WTC11 (cell line): ENCODE results near the gene TMEM158. TPM values are rescaled to one million over a fixed set of nuclear protein-coding genes. Genes with fewer than 3 reads are reported as not detected.

ENCODE experiments used
- ATAC-seq: fragments of 200-7000 bp; cut with Tn5 transposase; 2 replicates; pipeline ENCODE4 v1.10.0; 2021; ENCODE audit warnings: mild to moderate bottlenecking, moderate library complexity
- CTCF ChIA-PET: fragments of 300-600 bp; sonication (Branson Sonifier 250); formaldehyde crosslinking; loops from one replicate; lab custom pipeline; 2021; ENCODE audit warnings: antibody characterized with exemption; lab: Charles Lee
- POLR2A ChIA-PET: fragments of 350-600 bp; sonication (Branson Sonifier 250); formaldehyde crosslinking; loops from one replicate; lab custom pipeline; 2021; ENCODE audit warnings: antibody characterized with exemption; lab: Charles Lee
- DNase-seq: peaks from one replicate; pipeline ENCODE4 v3.0.0; 2021; ENCODE audit warnings: low spot score
- H3K27ac Mint-ChIP-seq: 2 replicates; pipeline ENCODE4 v1.8.0; 2021; ENCODE audit warnings: mixed read lengths
- H3K27me3 Mint-ChIP-seq: 2 replicates; pipeline ENCODE4 v1.8.0; 2021; ENCODE audit warnings: low read depth, mild to moderate bottlenecking, moderate library complexity, mixed read lengths
- H3K36me3 Mint-ChIP-seq: 2 replicates; pipeline ENCODE4 v1.8.0; 2021; ENCODE audit warnings: mixed read lengths
- H3K4me1 Mint-ChIP-seq: 2 replicates; pipeline ENCODE4 v1.8.0; 2022; ENCODE audit warnings: mixed read lengths
- H3K4me3 Mint-ChIP-seq: 2 replicates; pipeline ENCODE4 v1.8.0; 2021; ENCODE audit warnings: mild to moderate bottlenecking, moderate library complexity, mixed read lengths
- H3K9me3 Mint-ChIP-seq: 2 replicates; pipeline ENCODE4 v1.8.0; 2021; ENCODE audit warnings: mixed read lengths
- ATF1 ChIP-seq: sonication (generic); formaldehyde crosslinking; IDR thresholded peaks from 2 replicates; pipeline ENCODE4 v1.8.1; 2023; ENCODE audit warnings: mild to moderate bottlenecking, moderate library complexity, missing genetic modification reagents
- CREB1 ChIP-seq: sonication (generic); formaldehyde crosslinking; IDR thresholded peaks from 2 replicates; pipeline ENCODE4 v1.8.0; 2023; ENCODE audit warnings: mild to moderate bottlenecking, missing genetic modification reagents
- ELF4 ChIP-seq: sonication (generic); formaldehyde crosslinking; IDR thresholded peaks from 2 replicates; pipeline ENCODE4 v1.8.1; 2022; ENCODE audit warnings: low read depth, mild to moderate bottlenecking, moderate library complexity, missing genetic modification reagents
- GTF2I ChIP-seq: fragments of 250-450 bp; sonication (Bioruptor Pico); conservative IDR thresholded peaks from 2 replicates; pipeline ENCODE4 v1.4.0; 2021; ENCODE audit warnings: mild to moderate bottlenecking
- NFYB ChIP-seq: sonication (generic); formaldehyde crosslinking; conservative IDR thresholded peaks from 2 replicates; pipeline ENCODE4 v1.8.0; 2022; ENCODE audit warnings: low read depth, missing genetic modification reagents
- SMAD4 ChIP-seq: sonication (generic); formaldehyde crosslinking; IDR thresholded peaks from 2 replicates; pipeline ENCODE4 v1.8.0; 2022; ENCODE audit warnings: mild to moderate bottlenecking, missing genetic modification reagents
- TEAD1 ChIP-seq: sonication (generic); formaldehyde crosslinking; IDR thresholded peaks from 2 replicates; pipeline ENCODE4 v1.8.0; 2022; ENCODE audit warnings: mild to moderate bottlenecking, missing genetic modification reagents
- TP53 ChIP-seq: sonication (generic); formaldehyde crosslinking; IDR thresholded peaks from 2 replicates; pipeline ENCODE4 v1.8.1; 2023; ENCODE audit warnings: mild to moderate bottlenecking, missing genetic modification reagents
- ZNF138 ChIP-seq: sonication (generic); formaldehyde crosslinking; conservative IDR thresholded peaks from 2 replicates; pipeline ENCODE4 v1.8.1; 2022; ENCODE audit warnings: mild to moderate bottlenecking, moderate library complexity, missing genetic modification reagents
- total RNA-seq: library from RNA; stranded (reverse); gene quantifications from 3 replicates; pipeline ENCODE4 v1.2.3, GENCODE V29; 2021
- TF ChIP-seq, protein P1 (sequence below): sonication (generic); formaldehyde crosslinking; conservative IDR thresholded peaks from 2 replicates; pipeline ENCODE4 v1.8.1; 2023; ENCODE audit warnings: mild to moderate bottlenecking, low read depth, missing genetic modification reagents, moderate library complexity
- TF ChIP-seq, protein P2 (sequence below): fragments of 250-450 bp; sonication (Bioruptor Pico); IDR thresholded peaks from 2 replicates; pipeline ENCODE4 v2.1.2; 2022; ENCODE audit warnings: mild to moderate bottlenecking, moderate library complexity
- TF ChIP-seq, protein P3 (sequence below): sonication (generic); formaldehyde crosslinking; IDR thresholded peaks from 2 replicates; pipeline ENCODE4 v1.8.0; 2022; ENCODE audit warnings: mild to moderate bottlenecking, missing genetic modification reagents
- TF ChIP-seq, protein P4 (sequence below): sonication (generic); formaldehyde crosslinking; IDR thresholded peaks from 2 replicates; pipeline ENCODE4 v1.8.0; 2022; ENCODE audit warnings: mild to moderate bottlenecking, missing genetic modification reagents
- TF ChIP-seq, protein P5 (sequence below): sonication (generic); formaldehyde crosslinking; IDR thresholded peaks from 2 replicates; pipeline ENCODE4 v1.8.1; 2023; ENCODE audit warnings: mild to moderate bottlenecking, missing genetic modification reagents
- TF ChIP-seq, protein P6 (sequence below): fragments of 250-450 bp; sonication (Bioruptor Pico); IDR thresholded peaks from 2 replicates; pipeline ENCODE4 v1.9.0; 2021; ENCODE audit warnings: mild to moderate bottlenecking, borderline replicate concordance
- TF ChIP-seq, protein P7 (sequence below): fragments of 250-450 bp; sonication (Bioruptor Pico); conservative IDR thresholded peaks from 2 replicates; pipeline ENCODE4 v1.9.0; 2021; ENCODE audit warnings: mild to moderate bottlenecking

TMEM158 gene
- total RNA-seq, 1 experiment from 2014 or later, result 17.9 TPM

DNA sequence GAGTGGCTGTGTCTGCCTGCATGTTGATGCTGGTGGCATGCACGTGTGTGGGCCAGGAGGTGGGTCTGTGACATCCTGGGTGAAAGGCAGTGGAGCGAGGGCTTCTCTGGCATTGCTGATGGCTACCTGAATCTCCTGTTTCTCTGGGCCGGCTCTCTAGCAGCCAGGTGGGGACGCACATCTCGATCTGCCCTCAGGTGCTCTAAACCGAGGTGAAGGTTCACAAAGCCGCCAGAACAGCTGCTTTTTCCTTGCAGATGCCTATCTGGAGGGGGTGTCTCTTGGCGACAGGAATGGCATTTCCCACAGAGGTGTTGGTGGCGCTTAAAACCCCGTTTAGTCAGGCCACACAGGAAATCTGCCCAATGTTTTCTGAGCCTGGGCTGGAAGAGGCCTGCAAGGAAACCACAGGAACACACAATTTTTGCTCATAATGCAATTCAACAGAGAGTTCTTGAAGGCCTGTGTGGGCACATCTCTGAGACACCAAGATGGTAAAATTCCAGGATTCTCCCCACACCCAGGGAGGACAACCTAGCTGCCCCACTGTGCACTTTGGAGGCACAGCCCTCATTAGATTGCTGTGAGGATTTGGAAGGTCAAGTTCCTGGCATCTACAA, 11.9 kb downstream of the TMEM158 start:
- no peak overlapping the region for H3K4me3 Mint-ChIP-seq
- peaks cover 4% of the 10 kb centered on the region for H3K27me3 Mint-ChIP-seq
- H3K9me3 Mint-ChIP-seq, result no peaks in the 10 kb centered on the region
- H3K27ac Mint-ChIP-seq, result no peak overlapping the region
- no peaks in the 10 kb centered on the region for H3K36me3 Mint-ChIP-seq
- peaks cover 4% of the 10 kb centered on the region; the same call in 1 of the 2 replicates for H3K4me1 Mint-ChIP-seq
- TF ChIP-seq ELF4 (CRISPR knock-in tag) (no peak), NFYB (no peak), TP53 (CRISPR knock-in tag) (no peak), GTF2I (CRISPR knock-in tag) (no peak), ZNF138 (no peak), TEAD1 (CRISPR knock-in tag) (no peak), ATF1 (CRISPR knock-in tag) (no peak), CREB1 (CRISPR knock-in tag) (no peak), SMAD4 (CRISPR knock-in tag) (no peak)
- TF ChIP-seq, protein P1, sequence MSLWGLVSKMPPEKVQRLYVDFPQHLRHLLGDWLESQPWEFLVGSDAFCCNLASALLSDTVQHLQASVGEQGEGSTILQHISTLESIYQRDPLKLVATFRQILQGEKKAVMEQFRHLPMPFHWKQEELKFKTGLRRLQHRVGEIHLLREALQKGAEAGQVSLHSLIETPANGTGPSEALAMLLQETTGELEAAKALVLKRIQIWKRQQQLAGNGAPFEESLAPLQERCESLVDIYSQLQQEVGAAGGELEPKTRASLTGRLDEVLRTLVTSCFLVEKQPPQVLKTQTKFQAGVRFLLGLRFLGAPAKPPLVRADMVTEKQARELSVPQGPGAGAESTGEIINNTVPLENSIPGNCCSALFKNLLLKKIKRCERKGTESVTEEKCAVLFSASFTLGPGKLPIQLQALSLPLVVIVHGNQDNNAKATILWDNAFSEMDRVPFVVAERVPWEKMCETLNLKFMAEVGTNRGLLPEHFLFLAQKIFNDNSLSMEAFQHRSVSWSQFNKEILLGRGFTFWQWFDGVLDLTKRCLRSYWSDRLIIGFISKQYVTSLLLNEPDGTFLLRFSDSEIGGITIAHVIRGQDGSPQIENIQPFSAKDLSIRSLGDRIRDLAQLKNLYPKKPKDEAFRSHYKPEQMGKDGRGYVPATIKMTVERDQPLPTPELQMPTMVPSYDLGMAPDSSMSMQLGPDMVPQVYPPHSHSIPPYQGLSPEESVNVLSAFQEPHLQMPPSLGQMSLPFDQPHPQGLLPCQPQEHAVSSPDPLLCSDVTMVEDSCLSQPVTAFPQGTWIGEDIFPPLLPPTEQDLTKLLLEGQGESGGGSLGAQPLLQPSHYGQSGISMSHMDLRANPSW (CRISPR knock-in tag), result no peak
- TF ChIP-seq, protein P2, sequence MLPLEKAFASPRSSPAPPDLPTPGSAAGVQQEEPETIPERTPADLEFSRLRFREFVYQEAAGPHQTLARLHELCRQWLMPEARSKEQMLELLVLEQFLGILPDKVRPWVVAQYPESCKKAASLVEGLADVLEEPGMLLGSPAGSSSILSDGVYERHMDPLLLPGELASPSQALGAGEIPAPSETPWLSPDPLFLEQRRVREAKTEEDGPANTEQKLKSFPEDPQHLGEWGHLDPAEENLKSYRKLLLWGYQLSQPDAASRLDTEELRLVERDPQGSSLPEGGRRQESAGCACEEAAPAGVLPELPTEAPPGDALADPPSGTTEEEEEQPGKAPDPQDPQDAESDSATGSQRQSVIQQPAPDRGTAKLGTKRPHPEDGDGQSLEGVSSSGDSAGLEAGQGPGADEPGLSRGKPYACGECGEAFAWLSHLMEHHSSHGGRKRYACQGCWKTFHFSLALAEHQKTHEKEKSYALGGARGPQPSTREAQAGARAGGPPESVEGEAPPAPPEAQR (CRISPR knock-in tag), result no peak
- TF ChIP-seq, protein P3, sequence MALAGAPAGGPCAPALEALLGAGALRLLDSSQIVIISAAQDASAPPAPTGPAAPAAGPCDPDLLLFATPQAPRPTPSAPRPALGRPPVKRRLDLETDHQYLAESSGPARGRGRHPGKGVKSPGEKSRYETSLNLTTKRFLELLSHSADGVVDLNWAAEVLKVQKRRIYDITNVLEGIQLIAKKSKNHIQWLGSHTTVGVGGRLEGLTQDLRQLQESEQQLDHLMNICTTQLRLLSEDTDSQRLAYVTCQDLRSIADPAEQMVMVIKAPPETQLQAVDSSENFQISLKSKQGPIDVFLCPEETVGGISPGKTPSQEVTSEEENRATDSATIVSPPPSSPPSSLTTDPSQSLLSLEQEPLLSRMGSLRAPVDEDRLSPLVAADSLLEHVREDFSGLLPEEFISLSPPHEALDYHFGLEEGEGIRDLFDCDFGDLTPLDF (CRISPR knock-in tag), result no peak
- TF ChIP-seq, protein P4, sequence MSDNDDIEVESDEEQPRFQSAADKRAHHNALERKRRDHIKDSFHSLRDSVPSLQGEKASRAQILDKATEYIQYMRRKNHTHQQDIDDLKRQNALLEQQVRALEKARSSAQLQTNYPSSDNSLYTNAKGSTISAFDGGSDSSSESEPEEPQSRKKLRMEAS (CRISPR knock-in tag), result no peak
- TF ChIP-seq, protein P5, sequence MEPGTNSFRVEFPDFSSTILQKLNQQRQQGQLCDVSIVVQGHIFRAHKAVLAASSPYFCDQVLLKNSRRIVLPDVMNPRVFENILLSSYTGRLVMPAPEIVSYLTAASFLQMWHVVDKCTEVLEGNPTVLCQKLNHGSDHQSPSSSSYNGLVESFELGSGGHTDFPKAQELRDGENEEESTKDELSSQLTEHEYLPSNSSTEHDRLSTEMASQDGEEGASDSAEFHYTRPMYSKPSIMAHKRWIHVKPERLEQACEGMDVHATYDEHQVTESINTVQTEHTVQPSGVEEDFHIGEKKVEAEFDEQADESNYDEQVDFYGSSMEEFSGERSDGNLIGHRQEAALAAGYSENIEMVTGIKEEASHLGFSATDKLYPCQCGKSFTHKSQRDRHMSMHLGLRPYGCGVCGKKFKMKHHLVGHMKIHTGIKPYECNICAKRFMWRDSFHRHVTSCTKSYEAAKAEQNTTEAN (CRISPR knock-in tag), result no peak
- TF ChIP-seq, protein P6, sequence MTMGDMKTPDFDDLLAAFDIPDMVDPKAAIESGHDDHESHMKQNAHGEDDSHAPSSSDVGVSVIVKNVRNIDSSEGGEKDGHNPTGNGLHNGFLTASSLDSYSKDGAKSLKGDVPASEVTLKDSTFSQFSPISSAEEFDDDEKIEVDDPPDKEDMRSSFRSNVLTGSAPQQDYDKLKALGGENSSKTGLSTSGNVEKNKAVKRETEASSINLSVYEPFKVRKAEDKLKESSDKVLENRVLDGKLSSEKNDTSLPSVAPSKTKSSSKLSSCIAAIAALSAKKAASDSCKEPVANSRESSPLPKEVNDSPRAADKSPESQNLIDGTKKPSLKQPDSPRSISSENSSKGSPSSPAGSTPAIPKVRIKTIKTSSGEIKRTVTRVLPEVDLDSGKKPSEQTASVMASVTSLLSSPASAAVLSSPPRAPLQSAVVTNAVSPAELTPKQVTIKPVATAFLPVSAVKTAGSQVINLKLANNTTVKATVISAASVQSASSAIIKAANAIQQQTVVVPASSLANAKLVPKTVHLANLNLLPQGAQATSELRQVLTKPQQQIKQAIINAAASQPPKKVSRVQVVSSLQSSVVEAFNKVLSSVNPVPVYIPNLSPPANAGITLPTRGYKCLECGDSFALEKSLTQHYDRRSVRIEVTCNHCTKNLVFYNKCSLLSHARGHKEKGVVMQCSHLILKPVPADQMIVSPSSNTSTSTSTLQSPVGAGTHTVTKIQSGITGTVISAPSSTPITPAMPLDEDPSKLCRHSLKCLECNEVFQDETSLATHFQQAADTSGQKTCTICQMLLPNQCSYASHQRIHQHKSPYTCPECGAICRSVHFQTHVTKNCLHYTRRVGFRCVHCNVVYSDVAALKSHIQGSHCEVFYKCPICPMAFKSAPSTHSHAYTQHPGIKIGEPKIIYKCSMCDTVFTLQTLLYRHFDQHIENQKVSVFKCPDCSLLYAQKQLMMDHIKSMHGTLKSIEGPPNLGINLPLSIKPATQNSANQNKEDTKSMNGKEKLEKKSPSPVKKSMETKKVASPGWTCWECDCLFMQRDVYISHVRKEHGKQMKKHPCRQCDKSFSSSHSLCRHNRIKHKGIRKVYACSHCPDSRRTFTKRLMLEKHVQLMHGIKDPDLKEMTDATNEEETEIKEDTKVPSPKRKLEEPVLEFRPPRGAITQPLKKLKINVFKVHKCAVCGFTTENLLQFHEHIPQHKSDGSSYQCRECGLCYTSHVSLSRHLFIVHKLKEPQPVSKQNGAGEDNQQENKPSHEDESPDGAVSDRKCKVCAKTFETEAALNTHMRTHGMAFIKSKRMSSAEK, result no peak
- TF ChIP-seq, protein P7, sequence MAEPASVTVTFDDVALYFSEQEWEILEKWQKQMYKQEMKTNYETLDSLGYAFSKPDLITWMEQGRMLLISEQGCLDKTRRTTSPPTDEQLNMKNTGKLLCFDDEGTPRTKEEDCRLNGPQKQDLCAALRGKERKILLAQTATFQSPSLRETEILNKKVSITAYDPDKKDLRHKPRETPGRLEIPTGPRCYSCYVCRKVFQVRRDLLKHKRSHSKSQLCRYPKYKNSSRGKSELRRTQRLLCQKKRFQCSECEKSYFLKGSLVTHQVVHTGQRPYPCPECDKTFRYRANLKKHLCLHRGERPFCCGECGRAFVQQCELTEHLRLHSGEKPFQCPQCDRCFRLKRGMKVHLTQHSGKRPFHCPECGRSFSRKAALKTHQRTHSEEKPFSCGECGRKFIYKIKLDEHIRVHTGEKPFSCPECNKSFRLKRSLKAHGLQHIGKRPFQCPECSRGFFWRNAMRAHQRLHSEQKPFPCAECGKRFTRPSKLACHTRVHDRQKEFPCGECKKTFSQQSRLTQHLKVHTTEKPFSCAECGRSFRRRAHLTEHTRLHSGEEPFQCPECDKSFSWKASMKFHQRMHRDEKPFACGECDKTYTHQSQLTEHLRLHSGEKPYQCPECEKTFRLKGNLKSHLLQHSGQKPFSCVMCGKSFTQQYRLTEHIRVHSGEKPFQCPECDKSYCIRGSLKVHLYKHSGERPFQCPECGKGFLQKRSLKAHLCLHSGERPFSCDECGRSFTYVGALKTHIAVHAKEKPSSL (CRISPR knock-in tag), result no peak
- ChIA-PET CTCF (interaction anchor here (1.1 to 1.4 kb wide), 3 partner anchors 11 to 176 kb away, joined by 3 read pairs; no protein-coding TSS in a partner anchor), POLR2A (no interaction called here)
- no peak for ATAC-seq
- DNase-seq, result no peak
